Measurements from ENCODE around the gene PIRT.

The PIRT gene

GRCh38 chr17:10815319-10815718, 22.6 kb downstream of the PIRT start:
- DNase-seq: no peak

- no peak for DNase-seq
Measured at GRCh38 chr17:10814075-10814474, 23.8 kb downstream of the PIRT start.

- no peak for DNase-seq
Measured at GRCh38 chr17:10812674-10813073, 25.2 kb downstream of the PIRT start.

GRCh38 chr17:10809605-10810004, 28.3 kb downstream of the PIRT start:
- DNase-seq: no peak

- DNase-seq: no peak
Measured at GRCh38 chr17:10807704-10808128, 30.2 kb downstream of the PIRT start.

GRCh38 chr17:10806545-10807262, 31.2 kb downstream of the PIRT start:
- DNase-seq: no peak

- no peak for DNase-seq
Measured at GRCh38 chr17:10805911-10806310, 32.0 kb downstream of the PIRT start.

GRCh38 chr17:10804546-10804945, 33.3 kb downstream of the PIRT start:
- no peak for DNase-seq

GRCh38 chr17:10803830-10804475, 33.9 kb downstream of the PIRT start, which contains the start of gene TMEM238L:
Gene TMEM238L, minus strand, starts transcription at chr17:10804099. Its CDS starts 136 bp downstream, at chr17:10803963.
- no peak for DNase-seq

- no peak for DNase-seq
Measured at GRCh38 chr17:10803350-10803749, 34.5 kb downstream of the PIRT start.

GRCh38 chr17:10802496-10803284, 35.2 kb downstream of the PIRT start:
- no peak for DNase-seq

GRCh38 chr17:10799407-10799806, 38.5 kb downstream of the PIRT start:
- no peak for DNase-seq

- no peak for DNase-seq
Measured at GRCh38 chr17:10798910-10799309, 39.0 kb downstream of the PIRT start.

- DNase-seq: no peak
Measured at GRCh38 chr17:10798332-10798749, 39.5 kb downstream of the PIRT start.

- no peak for DNase-seq
Measured at GRCh38 chr17:10797476-10798328, 40.2 kb downstream of the PIRT start.

GRCh38 chr17:10793816-10794215, 44.1 kb downstream of the PIRT start:
- DNase-seq: no peak

- DNase-seq: no peak
Measured at GRCh38 chr17:10793256-10793655, 44.6 kb downstream of the PIRT start.

GRCh38 chr17:10792151-10792550, 45.7 kb downstream of the PIRT start:
- no peak for DNase-seq

GRCh38 chr17:10790491-10791401, 47.1 kb downstream of the PIRT start:
- DNase-seq: no peak

GRCh38 chr17:10789694-10790271, 48.1 kb downstream of the PIRT start:
- DNase-seq: no peak

All from Kasumi-1 (cell line).